OCI-LY3 (cell line): Measurements from ENCODE around the gene SDK1.

Experiments
- H2AFZ ChIP-seq: fragments of 200-600, 300-600 bp; shearing (Covaris generic); 2 replicates; pipeline ENCODE4 v1.6.0; 2014; ENCODE audit warnings: antibody characterized with exemption, low read depth, low read length
- H3K27ac ChIP-seq: fragments of 200-600, 300-600 bp; sonication (generic); 2 replicates; pipeline ENCODE4 v1.5.1; 2014; ENCODE audit warnings: mild to moderate bottlenecking, low read length, moderate library complexity, mixed read lengths
- H3K27me3 ChIP-seq: fragments of 200-600, 300-600 bp; sonication (generic); 2 replicates; pipeline ENCODE4 v1.6.1; 2014; ENCODE audit warnings: low read depth, low read length, mixed read lengths
- H3K36me3 ChIP-seq: fragments of 200-600, 300-600 bp; sonication (generic); replicated peaks from 2 replicates; pipeline ENCODE3; 2014; ENCODE audit warnings: low read depth, low read length, mixed read lengths
- H3K4me1 ChIP-seq: fragments of 300-600, 200-600 bp; sonication (generic); 2 replicates; pipeline ENCODE4 v1.6.1; 2014; ENCODE audit warnings: low read length, mixed read lengths
- H3K4me2 ChIP-seq: fragments of 200-600, 300-600 bp; sonication (generic); 2 replicates; pipeline ENCODE4 v1.6.1; 2014; ENCODE audit warnings: low read length, mixed read lengths
- H3K4me3 ChIP-seq: fragments of 300-600, 200-600 bp; sonication (generic); 2 replicates; pipeline ENCODE4 v1.5.1; 2014; ENCODE audit warnings: antibody characterized with exemption, mild to moderate bottlenecking, low read length, moderate library complexity
- H3K79me2 ChIP-seq: fragments of 300-600, 200-600 bp; shearing (Covaris generic); 2 replicates; pipeline ENCODE4 v1.6.1; 2014; ENCODE audit warnings: mild to moderate bottlenecking, low read length, mixed read lengths
- H3K9ac ChIP-seq: fragments of 300-600, 200-600 bp; shearing (Covaris generic); 2 replicates; pipeline ENCODE4 v1.6.0; 2014; ENCODE audit warnings: mild to moderate bottlenecking, low read length, moderate library complexity
- H3K9me3 ChIP-seq: fragments of 200-600, 300-600 bp; shearing (Covaris generic); 2 replicates; pipeline ENCODE4 v1.6.1; 2014; ENCODE audit warnings: low read length, mixed read lengths; ENCODE audit not compliant: insufficient read depth
- H4K20me1 ChIP-seq: fragments of 200-600, 300-600 bp; sonication (generic); 2 replicates; pipeline ENCODE4 v1.6.1; 2016; ENCODE audit warnings: low read length, mixed read lengths; ENCODE audit not compliant: insufficient read depth
- EZH2phosphoT487 ChIP-seq: fragments of 200-600 bp; shearing (Covaris generic); IDR thresholded peaks from 2 replicates; pipeline ENCODE4 v1.6.1; 2018; ENCODE audit warnings: antibody characterized with exemption, mixed run types, low read depth
- TF ChIP-seq, protein P1 (sequence below): fragments of 200-600, 300-600 bp; sonication (generic); IDR thresholded peaks from 2 replicates; pipeline ENCODE4 v1.5.1; 2014; ENCODE audit warnings: antibody characterized with exemption, low read length, low read depth

The SDK1 gene

DNA sequence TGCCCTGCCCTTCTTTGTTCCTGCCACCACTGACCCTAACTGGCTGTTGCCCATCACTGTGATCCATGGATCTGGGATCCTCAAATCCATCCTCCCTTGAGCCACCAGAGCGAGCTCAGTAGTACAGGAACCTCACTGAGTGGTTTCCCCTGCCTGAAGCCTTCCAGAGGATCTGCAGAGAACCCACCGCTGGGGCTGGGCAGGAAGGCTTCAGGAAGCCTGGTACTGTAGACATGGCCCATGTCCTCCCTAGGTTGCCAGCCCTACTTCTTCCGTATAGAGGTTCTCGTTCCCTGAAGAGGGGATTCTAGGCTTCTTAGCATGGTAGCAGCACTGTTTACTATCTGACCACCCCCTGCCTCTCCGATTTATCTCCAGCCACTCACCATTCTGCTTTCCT is 693.7 kb downstream of the SDK1 start:
- Histone ChIP-seq H4K20me1 (no peaks in the 10 kb centered on the region), H3K27ac (no peak overlapping the region), H3K36me3 (no peaks in the 10 kb centered on the region), H2AFZ (no peak overlapping the region), H3K4me1 (no peaks in the 10 kb centered on the region), H3K4me2 (no peak overlapping the region), H3K9me3 (no peaks in the 10 kb centered on the region), H3K9ac (no peak overlapping the region), H3K79me2 (no peaks in the 10 kb centered on the region), H3K4me3 (no peak overlapping the region), H3K27me3 (no peaks in the 10 kb centered on the region)
- TF ChIP-seq EZH2phosphoT487 = no peak
- TF ChIP-seq, protein P1, sequence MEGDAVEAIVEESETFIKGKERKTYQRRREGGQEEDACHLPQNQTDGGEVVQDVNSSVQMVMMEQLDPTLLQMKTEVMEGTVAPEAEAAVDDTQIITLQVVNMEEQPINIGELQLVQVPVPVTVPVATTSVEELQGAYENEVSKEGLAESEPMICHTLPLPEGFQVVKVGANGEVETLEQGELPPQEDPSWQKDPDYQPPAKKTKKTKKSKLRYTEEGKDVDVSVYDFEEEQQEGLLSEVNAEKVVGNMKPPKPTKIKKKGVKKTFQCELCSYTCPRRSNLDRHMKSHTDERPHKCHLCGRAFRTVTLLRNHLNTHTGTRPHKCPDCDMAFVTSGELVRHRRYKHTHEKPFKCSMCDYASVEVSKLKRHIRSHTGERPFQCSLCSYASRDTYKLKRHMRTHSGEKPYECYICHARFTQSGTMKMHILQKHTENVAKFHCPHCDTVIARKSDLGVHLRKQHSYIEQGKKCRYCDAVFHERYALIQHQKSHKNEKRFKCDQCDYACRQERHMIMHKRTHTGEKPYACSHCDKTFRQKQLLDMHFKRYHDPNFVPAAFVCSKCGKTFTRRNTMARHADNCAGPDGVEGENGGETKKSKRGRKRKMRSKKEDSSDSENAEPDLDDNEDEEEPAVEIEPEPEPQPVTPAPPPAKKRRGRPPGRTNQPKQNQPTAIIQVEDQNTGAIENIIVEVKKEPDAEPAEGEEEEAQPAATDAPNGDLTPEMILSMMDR = no peak

DNA sequence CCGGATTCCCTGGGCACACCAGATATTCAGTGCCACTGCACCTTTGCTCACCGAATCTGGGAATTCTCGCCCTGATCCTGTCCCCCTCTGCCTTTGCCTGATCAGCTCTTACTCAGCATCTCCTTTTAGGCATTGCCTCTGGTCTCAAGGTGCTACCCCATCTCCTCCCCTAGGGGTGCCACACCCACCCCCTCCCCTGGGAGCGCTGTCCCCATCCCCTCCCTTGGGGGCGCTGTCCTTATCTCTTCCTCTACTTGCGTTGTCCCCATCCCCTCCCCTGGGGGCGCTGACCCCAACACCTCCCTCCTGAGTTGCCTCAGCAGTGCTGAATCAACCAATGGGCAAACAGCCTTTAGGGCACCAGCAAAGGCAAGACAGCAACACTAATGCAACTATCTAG is 694.1 kb downstream of the SDK1 start:
- no peak for TF ChIP-seq EZH2phosphoT487
- TF ChIP-seq, protein P1 = no peak
- no peak overlapping the region for H3K4me2 ChIP-seq
- H3K27ac ChIP-seq = no peak overlapping the region
- H4K20me1 ChIP-seq = no peaks in the 10 kb centered on the region
- H3K36me3 ChIP-seq = no peaks in the 10 kb centered on the region
- no peaks in the 10 kb centered on the region for H3K4me1 ChIP-seq
- H3K9ac ChIP-seq = no peak overlapping the region
- no peak overlapping the region for H3K4me3 ChIP-seq
- no peaks in the 10 kb centered on the region for H3K27me3 ChIP-seq
- H3K79me2 ChIP-seq = no peaks in the 10 kb centered on the region
- H2AFZ ChIP-seq = no peak overlapping the region
- H3K9me3 ChIP-seq = no peaks in the 10 kb centered on the region

DNA sequence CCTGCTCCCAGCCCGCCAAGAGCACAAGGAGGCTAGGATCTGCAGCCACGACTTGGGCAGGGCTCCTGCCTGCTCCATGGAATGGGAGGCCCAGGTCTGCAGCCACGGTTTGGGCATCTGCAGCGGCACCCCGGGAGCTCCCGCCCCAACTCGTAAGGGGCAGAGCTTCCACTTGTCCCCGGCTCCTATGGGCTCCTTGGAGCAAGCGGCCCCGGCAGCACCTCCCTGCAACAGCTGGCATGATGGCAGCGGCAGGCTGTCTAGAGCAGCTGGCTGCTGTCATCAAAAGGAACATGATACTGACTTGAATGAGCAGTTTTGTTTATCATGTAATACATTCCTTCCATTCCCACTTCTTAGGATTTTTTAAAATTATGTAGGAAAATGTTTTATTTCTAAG is 697.0 kb downstream of the SDK1 start:
- Histone ChIP-seq H3K27me3 (no peaks in the 10 kb centered on the region), H3K36me3 (no peaks in the 10 kb centered on the region), H3K27ac (no peak overlapping the region), H3K79me2 (no peaks in the 10 kb centered on the region), H2AFZ (no peak overlapping the region), H3K9ac (no peak overlapping the region), H3K4me2 (no peak overlapping the region), H3K4me1 (no peaks in the 10 kb centered on the region), H3K9me3 (no peaks in the 10 kb centered on the region), H4K20me1 (no peaks in the 10 kb centered on the region), H3K4me3 (no peak overlapping the region)
- no peak for TF ChIP-seq EZH2phosphoT487
- TF ChIP-seq, protein P1 = no peak

DNA sequence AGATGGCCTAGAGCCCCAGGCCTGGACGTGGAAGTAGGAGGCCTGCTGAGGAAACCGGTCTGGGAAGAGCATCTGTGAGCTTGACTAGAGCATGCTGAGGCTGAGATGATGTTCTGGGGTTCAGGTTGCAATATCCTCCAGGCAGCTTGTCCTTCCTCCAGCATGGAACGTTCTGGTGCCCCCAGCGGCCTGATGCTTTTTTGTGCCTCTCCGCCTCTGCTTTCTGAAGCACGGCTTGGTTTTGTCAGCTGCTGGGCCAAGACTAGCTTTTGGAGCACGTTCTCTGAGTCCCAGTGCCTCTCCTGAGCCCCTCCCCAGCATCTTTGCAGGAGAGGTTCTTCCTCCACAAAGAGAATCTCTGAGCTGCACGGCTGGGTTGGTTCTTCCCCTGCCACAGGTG is 699.1 kb downstream of the SDK1 start:
- Histone ChIP-seq H2AFZ (no peak overlapping the region), H3K79me2 (no peaks in the 10 kb centered on the region), H3K4me2 (no peak overlapping the region), H3K4me3 (no peak overlapping the region), H3K9ac (no peak overlapping the region), H3K9me3 (no peaks in the 10 kb centered on the region), H3K4me1 (no peaks in the 10 kb centered on the region), H3K27me3 (no peaks in the 10 kb centered on the region), H4K20me1 (no peaks in the 10 kb centered on the region), H3K36me3 (no peaks in the 10 kb centered on the region), H3K27ac (no peak overlapping the region)
- TF ChIP-seq, protein P1 = no peak
- TF ChIP-seq EZH2phosphoT487 = no peak
